Omental fat pad (tissue), 4 donors: ENCODE results near the gene SIRPA. TPM values are rescaled to one million over a fixed set of nuclear protein-coding genes. Genes with fewer than 3 reads are reported as not detected.
A peak's percentile ranks its signal among the peaks of the same experiment; 100 is the strongest.

Experiments used
- ATAC-seq: fragments of 150-250 bp; one replicate; pipeline ENCODE4 v1.9.1; 2016; ENCODE audit warnings: mild to moderate bottlenecking, moderate library complexity; ENCODE audit not compliant: low FRiP score
- DNase-seq: peaks from one replicate; pipeline ENCODE4 v3.0.0-alpha.2; 2019; ENCODE audit warnings: low spot score
- CTCF ChIP-seq, 3 donors: fragments of 450-650 bp; IDR thresholded peaks; one replicate each; pipeline ENCODE4 v1.5.1; 2016 to 2017; ENCODE audit warnings: antibody characterized with exemption in 3 of 3, mild to moderate bottlenecking in 3 of 3, moderate library complexity in 2 of 3
- total RNA-seq, 4 donors: library from RNA; depleted of rRNA; stranded (reverse); fragments of >200 nt; gene quantifications; one replicate each; pipeline ENCODE4 v1.1.0, GENCODE V29; 2016

SIRPA gene
- total RNA-seq, 4 donors from 2014 or later, result 51.9 to 86.1 (median 77.0) TPM

- DNase-seq (no peak), ATAC-seq (no peak)
- no peak for TF ChIP-seq CTCF (IDR thresholded peaks at IDR 0.05)
Measured at GRCh38 chr20:1973601-1974440, 78.6 kb downstream of the SIRPA start.

- ATAC-seq (no peak), DNase-seq (no peak)
- no peak for TF ChIP-seq CTCF (IDR thresholded peaks at IDR 0.05)
Measured at GRCh38 chr20:1975291-1975690, 80.1 kb downstream of the SIRPA start.

- ATAC-seq, result no peak
- no peak for TF ChIP-seq CTCF (IDR thresholded peaks at IDR 0.05)
- no peak for DNase-seq
Measured at GRCh38 chr20:1979106-1979778, 84.0 kb downstream of the SIRPA start.

DNA sequence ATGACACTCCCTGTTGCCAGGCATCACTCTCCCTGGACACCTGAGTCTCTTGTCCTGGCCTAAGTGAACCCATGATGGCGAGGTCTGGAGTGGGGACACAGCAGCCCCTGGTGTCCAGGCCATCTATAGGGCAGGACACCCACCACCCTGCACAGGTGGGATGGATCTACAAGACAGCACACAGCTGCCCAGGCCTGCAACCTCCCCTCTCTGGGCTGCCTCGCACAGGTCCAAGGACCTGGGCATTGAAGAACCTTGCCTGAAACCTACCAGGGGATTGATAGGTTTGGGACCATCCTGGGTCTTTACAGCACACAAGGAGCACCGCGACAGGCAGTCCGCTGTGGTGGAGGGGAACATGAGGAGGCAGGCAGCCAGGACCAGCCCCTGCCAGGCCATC, 87.5 kb downstream of the SIRPA start:
- ATAC-seq, result peak; percentile 27
- no peak for TF ChIP-seq CTCF (IDR thresholded peaks at IDR 0.05)
- no peak for DNase-seq

DNA sequence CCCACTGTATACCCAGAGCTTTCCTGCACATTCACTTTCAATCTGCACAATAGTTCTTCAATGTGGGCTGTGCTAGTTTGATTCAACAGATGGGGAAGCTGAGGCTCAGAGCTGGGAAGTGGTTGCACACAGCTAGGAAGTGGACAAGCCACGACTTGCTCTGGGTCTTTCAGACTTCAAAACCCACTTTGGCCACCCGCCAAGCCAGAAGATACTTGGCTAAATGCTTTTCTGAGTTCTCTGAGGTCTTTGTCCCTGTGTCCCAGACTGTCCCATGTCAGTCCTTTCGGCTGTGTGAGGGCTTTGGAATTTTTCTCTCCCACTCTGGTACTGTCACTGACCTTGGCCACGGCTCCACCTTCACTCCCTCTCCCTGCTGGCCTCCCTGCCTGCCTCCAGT, 88.1 kb downstream of the SIRPA start:
- ATAC-seq (no peak), DNase-seq (no peak)
- no peak for TF ChIP-seq CTCF (IDR thresholded peaks at IDR 0.05)

DNA sequence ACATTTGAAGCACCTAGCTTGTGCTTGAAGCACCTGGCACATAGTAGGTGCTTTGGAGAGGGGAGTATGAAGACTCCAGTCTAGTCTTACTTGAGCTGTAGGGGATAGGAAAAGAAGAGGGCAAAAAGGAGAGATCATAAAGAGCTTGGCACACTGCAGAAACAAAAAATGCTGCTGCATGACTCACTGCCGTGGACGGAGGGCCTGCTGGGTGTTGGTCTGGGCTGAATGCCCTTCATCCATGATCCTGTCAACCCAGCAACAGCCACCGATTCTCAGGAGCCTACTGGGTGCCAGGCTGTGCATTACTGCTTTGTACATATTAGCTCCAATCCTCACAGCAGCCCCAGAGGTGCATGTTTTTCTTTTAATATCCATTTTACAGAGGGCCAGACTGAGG, 92.6 kb downstream of the SIRPA start:
- DNase-seq, result no peak
- no peak for TF ChIP-seq CTCF (IDR thresholded peaks at IDR 0.05)
- ATAC-seq, result no peak

Other genes with a start within 250 kb of the SIRPA start
- gene SIRPG, start 237.6 kb upstream of the SIRPA start, total RNA-seq, result not detected
- gene PDYN, start 98.7 kb downstream of the SIRPA start, total RNA-seq, result not detected
- gene STK35, start 206.4 kb downstream of the SIRPA start, total RNA-seq, result 10 to 100 TPM; 21.6 to 30.0 (median 24.7) TPM